NCI-H345 treated with DMSO at 0.1 percent for 48 hours (cell line): Measurements from ENCODE around the gene BOLA1.
"Not testable (repeated sequence)": the region's sequence is repeated elsewhere in the genome, so short reads cannot be mapped to it uniquely, and the experiment has no call there.

Experiments
- DNase-seq: peaks from one replicate; lab custom pipeline; 2025; ENCODE audit not compliant: unreplicated experiment; lab: John Stamatoyannopoulos, UW

BOLA1 gene

GRCh38 chr1:149886396-149887195, 12.8 kb upstream of the BOLA1 start:
- peak; percentile 100 for DNase-seq

GRCh38 chr1:149887196-149887455, 12.2 kb upstream of the BOLA1 start:
- DNase-seq = not testable (repeated sequence)

- peak; percentile 100 for DNase-seq
Measured at GRCh38 chr1:149887456-149888246, 11.7 kb upstream of the BOLA1 start.

- DNase-seq = peak; percentile 94
Measured at GRCh38 chr1:149888247-149888998, 10.9 kb upstream of the BOLA1 start.

GRCh38 chr1:149888999-149889289, 10.4 kb upstream of the BOLA1 start:
- no peak for DNase-seq

GRCh38 chr1:149896575-149896974, 2.8 kb upstream of the BOLA1 start:
- no peak for DNase-seq

- no peak for DNase-seq
Measured at GRCh38 chr1:149903836-149904491, 4.6 kb downstream of the BOLA1 start.

GRCh38 chr1:149906570-149907075, 7.3 kb downstream of the BOLA1 start:
- DNase-seq = no peak

- DNase-seq = no peak
Measured at GRCh38 chr1:149914545-149914944, 15.2 kb downstream of the BOLA1 start.

- no peak for DNase-seq
Measured at GRCh38 chr1:149915429-149916192, 16.2 kb downstream of the BOLA1 start.

GRCh38 chr1:149916193-149916897, 17.0 kb downstream of the BOLA1 start:
- DNase-seq = no peak

GRCh38 chr1:149916898-149917252, 17.5 kb downstream of the BOLA1 start:
- no peak for DNase-seq

GRCh38 chr1:149917571-149918144, 18.3 kb downstream of the BOLA1 start, which contains the start of gene SV2A:
Gene SV2A (minus strand): TSS chr1:149917844. CDS start chr1:149913840, 4,004 bp downstream.
- DNase-seq = peak; percentile 86

GRCh38 chr1:149923626-149924025, 24.3 kb downstream of the BOLA1 start:
- no peak for DNase-seq

- DNase-seq = no peak
Measured at GRCh38 chr1:149925345-149925744, 26.0 kb downstream of the BOLA1 start.

GRCh38 chr1:149925751-149926150, 26.4 kb downstream of the BOLA1 start:
- DNase-seq = no peak

GRCh38 chr1:149926296-149926695, 26.9 kb downstream of the BOLA1 start:
- DNase-seq = no peak

GRCh38 chr1:149927056-149927562, 27.7 kb downstream of the BOLA1 start:
- DNase-seq = no peak
